22Rv1 (cell line): ENCODE data around the gene TAGLN.
A peak's percentile ranks its signal among the peaks of the same experiment; 100 is the strongest.

Experiments
- H3K27ac ChIP-seq: fragments of 450-650 bp; 2 replicates; pipeline ENCODE4 v1.5.1; 2017
- CTCF ChIP-seq: fragments of 450-650 bp; IDR thresholded peaks from 2 replicates; pipeline ENCODE4 v1.5.1; 2017; ENCODE audit warnings: mild to moderate bottlenecking
- ZFX ChIP-seq: fragments of 450-650 bp; IDR thresholded peaks from 2 replicates; pipeline ENCODE4 v1.6.1; 2017; ENCODE audit warnings: antibody characterized with exemption, borderline replicate concordance

The TAGLN gene

GRCh38 chr11:117169736-117170135 lies 29.4 kb upstream of the TAGLN start:
- TF ChIP-seq ZFX (no peak), CTCF (no peak)
- no peak overlapping the region for H3K27ac ChIP-seq

GRCh38 chr11:117170210-117170609 lies 29.0 kb upstream of the TAGLN start:
- H3K27ac ChIP-seq = no peak overlapping the region
- no peak for TF ChIP-seq CTCF
- no peak for TF ChIP-seq ZFX

- TF ChIP-seq CTCF (no peak), ZFX (no peak)
- H3K27ac ChIP-seq = no peak overlapping the region
Observed at GRCh38 chr11:117171007-117171403, 28.2 kb upstream of the TAGLN start.

GRCh38 chr11:117171404-117172061 lies 27.6 kb upstream of the TAGLN start:
- no peak overlapping the region for H3K27ac ChIP-seq
- TF ChIP-seq ZFX = no peak
- TF ChIP-seq CTCF = no peak

- no peak overlapping the region for H3K27ac ChIP-seq
- TF ChIP-seq CTCF (no peak), ZFX (no peak)
Observed at GRCh38 chr11:117172724-117173421, 26.3 kb upstream of the TAGLN start.

- H3K27ac ChIP-seq = peak overlapping the region; percentile 73
- TF ChIP-seq CTCF = no peak
- no peak for TF ChIP-seq ZFX
Observed at GRCh38 chr11:117175104-117175503, 24.1 kb upstream of the TAGLN start.

GRCh38 chr11:117175781-117176180 lies 23.4 kb upstream of the TAGLN start:
- TF ChIP-seq ZFX (no peak), CTCF (no peak)
- peak overlapping the region; percentile 73 for H3K27ac ChIP-seq
